HuH-7 (cell line): Measurements from ENCODE around the gene BRAF.
"Not testable (repeated sequence)": the region's sequence is repeated elsewhere in the genome, so short reads cannot be mapped to it uniquely, and the experiment has no call there.

ENCODE experiments used
- DNase-seq: peaks from one replicate; pipeline ENCODE4 v3.0.0; 2011; ENCODE audit warnings: low spot score

BRAF gene

GRCh38 chr7:140924821-140925421, at the start of gene BRAF:
TSS of gene BRAF (minus strand) at chr7:140924929. CDS start at chr7:140924703, 226 bp downstream.
- peak; percentile 77 for DNase-seq

- peak; percentile 59 for DNase-seq
Observed at GRCh38 chr7:140972876-140973829, 48.4 kb upstream of the BRAF start.

GRCh38 chr7:140972344-140972743, 47.6 kb upstream of the BRAF start:
- DNase-seq = no peak

- DNase-seq = no peak
Observed at GRCh38 chr7:140967438-140967837, 42.7 kb upstream of the BRAF start.

GRCh38 chr7:140966561-140967233, 42.0 kb upstream of the BRAF start:
- no peak for DNase-seq

GRCh38 chr7:140961117-140961516, 36.4 kb upstream of the BRAF start:
- DNase-seq = no peak

- not testable (repeated sequence) for DNase-seq
Observed at GRCh38 chr7:140956997-140957396, 32.3 kb upstream of the BRAF start.

GRCh38 chr7:140945940-140946339, 21.2 kb upstream of the BRAF start:
- DNase-seq = no peak

- DNase-seq = not testable (repeated sequence)
Observed at GRCh38 chr7:140942242-140942641, 17.5 kb upstream of the BRAF start.

GRCh38 chr7:140940898-140941297, 16.2 kb upstream of the BRAF start:
- DNase-seq = no peak

GRCh38 chr7:140937702-140938264, 13.1 kb upstream of the BRAF start:
- DNase-seq = no peak

GRCh38 chr7:140928491-140929309, 4.0 kb upstream of the BRAF start:
- no peak for DNase-seq

- DNase-seq = not testable (repeated sequence)
Observed at GRCh38 chr7:140927945-140928344, 3.2 kb upstream of the BRAF start.

GRCh38 chr7:140927351-140927750, 2.6 kb upstream of the BRAF start:
- no peak for DNase-seq

GRCh38 chr7:140926021-140926817, 1.5 kb upstream of the BRAF start:
- DNase-seq = no peak

GRCh38 chr7:140924019-140924820, 509 bp downstream of the BRAF start:
- DNase-seq = peak; percentile 80

- peak; percentile 10 for DNase-seq
Observed at GRCh38 chr7:140923358-140924006, 1.2 kb downstream of the BRAF start.

- DNase-seq = no peak
Observed at GRCh38 chr7:140922741-140923345, 1.9 kb downstream of the BRAF start.

GRCh38 chr7:140920745-140921144, 4.0 kb downstream of the BRAF start:
- DNase-seq = no peak
